HG03442 (cell line): ENCODE data around the gene CIAPIN1.
A peak's percentile ranks its signal among the peaks of the same experiment; 100 is the strongest.

ENCODE experiments used
- ATAC-seq: cut with Tn5 transposase; IDR thresholded peaks from one replicate; pipeline ENCODE4 v1.9.1; 2021; ENCODE audit warnings: mild to moderate bottlenecking, moderate library complexity; ENCODE audit not compliant: unreplicated experiment

CIAPIN1 gene

DNA sequence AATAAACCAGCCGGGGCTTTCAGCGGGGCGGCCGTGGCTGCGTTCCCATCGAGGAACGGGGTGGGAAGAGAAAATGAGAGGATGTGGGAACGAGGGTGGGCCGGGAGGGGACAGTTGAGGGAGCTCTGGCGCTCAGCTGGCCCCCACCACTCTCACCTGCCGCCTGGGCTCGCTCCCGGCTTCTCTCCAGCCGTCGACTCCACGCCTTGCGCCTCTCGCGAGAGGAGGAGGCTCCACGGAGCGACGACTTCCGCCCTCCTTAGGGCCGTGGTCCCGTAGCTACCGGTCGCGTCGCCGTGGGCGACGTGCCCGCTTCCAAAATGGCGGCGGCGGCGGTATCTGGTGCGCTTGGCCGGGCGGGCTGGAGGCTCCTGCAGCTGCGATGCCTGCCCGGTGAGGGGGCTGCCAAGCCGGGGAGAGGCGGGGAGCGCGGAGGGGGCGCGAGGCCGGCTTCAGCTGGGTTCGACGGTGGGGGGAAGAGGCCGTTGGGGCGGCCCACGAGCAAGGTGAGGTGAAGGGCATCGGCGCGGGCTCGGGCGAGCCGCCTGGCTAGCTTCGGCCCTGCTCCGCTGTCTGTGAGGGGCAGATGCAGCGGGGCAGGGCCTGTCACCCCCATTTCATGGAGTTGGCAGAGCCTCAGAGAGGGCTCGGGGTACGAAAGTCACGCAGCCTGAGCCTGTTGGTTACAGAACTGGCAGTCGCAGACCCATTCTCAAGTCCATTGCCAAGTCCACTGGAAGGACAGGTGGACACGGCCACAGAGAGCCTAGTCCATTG, at the start of gene CIAPIN1, which contains the start of gene COQ9:
Gene CIAPIN1 (minus strand): TSS at position 200 of the 777 bp plus-strand sequence. CDS start 6,457 bp downstream, outside the sequence.
Gene COQ9 (plus strand): TSS at position 294 of the 777 bp plus-strand sequence. CDS start 27 bp downstream, at position 321.
- peak; percentile 95 for ATAC-seq

GRCh38 chr16:57493767-57494166, 46.6 kb upstream of the CIAPIN1 start:
- no peak for ATAC-seq

- ATAC-seq: no peak
Measured at GRCh38 chr16:57489229-57489628, 42.0 kb upstream of the CIAPIN1 start.

DNA sequence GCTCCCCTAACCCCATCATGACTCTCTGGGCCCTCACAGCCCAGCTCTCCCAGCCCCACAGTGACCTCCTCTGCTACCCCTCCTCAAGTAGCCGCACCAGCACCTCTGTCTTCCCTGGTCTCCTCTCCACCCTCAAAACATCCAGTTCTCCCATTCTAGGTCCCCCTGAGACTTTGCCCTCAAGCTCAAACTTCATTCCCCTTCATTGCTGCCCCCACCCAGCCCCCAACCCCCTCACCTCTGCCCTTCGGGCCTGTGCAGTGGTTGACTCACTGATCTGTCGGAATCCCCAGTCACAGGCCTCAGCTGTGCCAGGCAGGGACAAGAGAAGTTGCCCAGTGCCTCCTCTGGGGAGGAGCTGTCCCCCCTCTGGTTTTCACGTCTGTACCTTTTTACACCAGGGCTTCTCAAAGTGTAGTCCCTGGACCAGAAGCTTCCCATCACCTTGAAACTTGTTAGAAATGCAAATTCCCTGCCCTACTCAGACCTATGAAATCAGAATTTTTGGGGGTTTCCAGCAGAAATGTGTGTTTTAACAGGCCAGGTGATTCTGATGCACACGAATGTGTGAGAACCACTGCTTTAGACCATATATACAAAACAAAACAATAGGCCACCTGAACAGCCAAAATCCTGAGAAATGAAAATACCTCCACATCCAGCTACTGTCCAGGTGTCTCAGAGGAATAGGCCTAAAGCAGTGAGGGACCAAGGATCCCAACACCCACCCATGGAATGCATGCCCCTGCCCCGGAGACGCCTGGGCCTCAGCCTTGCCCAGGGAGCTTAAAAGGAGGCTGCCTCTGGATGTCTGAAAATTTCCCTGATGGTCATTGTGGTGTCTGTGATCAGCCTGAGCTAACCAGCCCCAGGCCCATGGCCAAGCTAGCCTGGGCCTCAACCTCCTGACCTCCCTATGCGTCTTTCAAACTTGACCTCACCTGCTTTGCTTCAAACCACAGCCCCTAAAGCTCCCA, 40.0 kb upstream of the CIAPIN1 start:
- no peak for ATAC-seq

GRCh38 chr16:57485916-57486857, 39.0 kb upstream of the CIAPIN1 start, which contains the start of gene DOK4:
Gene DOK4 (minus strand): TSS chr16:57486493. CDS start chr16:57479507, 6,986 bp downstream.
- peak; percentile 72 for ATAC-seq

GRCh38 chr16:57485091-57485915, 38.1 kb upstream of the CIAPIN1 start:
- no peak for ATAC-seq

DNA sequence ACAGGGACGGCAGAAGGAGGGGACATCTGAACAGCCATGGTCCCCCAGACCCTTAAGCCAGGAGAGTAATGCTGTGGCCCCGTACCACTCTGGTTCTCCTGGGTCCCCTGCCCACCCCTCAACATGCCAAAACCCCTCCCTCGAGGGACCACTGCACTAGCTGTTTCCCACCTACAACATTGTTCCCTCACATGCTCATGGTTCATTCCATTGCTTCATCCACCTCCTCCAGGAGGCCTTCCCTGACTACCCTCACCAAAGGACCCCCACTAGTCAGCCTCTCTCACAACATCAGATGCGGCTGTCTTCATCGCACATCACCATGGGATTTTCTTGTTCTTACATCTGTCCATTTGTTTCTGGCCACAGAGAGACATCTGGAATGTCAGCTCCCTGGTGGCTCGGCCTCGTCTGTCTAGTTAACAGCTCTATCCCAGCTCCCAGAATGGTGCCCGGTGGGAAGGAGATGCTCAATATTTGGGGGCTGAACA, 37.4 kb upstream of the CIAPIN1 start:
- no peak for ATAC-seq

DNA sequence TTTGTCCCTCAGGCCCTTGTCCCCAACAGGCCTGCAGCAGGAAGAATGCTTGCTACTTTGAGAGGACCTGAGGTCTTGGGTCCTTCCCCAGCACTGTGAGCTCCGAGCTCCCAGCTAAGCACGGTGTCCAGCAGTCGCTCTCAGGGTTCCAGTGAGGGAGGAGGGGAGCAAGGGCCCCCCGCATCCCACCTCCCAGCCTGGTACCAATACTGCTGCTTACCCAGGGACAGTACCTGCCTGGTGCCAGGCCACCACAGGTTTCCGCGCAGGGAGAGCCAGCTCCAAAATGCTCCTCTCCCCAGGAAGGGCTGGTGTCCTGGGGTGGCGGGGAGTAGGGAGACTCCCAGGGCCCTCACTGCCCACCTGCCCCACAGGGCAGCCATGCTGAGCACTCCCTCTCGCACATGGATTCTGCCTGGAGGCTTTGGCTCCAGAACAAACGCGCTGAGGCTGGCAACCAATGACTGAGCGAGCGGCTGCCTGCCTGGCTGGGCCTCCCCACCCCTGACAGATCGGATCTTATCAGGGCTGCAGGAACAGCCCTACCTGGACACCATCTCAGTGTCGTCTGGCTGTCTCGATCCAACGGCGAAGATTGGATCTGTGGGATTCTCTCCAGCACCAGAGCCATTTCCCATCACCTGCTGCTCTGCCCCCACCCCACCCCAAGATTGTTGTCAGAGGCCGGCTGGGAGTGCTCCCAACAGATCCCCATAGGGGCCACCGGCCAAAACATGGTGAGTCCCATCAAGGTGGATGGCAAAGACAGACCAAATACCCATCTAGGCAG, 36.7 kb upstream of the CIAPIN1 start:
- no peak for ATAC-seq

- no peak for ATAC-seq
Measured at GRCh38 chr16:57482845-57483545, 35.8 kb upstream of the CIAPIN1 start.

DNA sequence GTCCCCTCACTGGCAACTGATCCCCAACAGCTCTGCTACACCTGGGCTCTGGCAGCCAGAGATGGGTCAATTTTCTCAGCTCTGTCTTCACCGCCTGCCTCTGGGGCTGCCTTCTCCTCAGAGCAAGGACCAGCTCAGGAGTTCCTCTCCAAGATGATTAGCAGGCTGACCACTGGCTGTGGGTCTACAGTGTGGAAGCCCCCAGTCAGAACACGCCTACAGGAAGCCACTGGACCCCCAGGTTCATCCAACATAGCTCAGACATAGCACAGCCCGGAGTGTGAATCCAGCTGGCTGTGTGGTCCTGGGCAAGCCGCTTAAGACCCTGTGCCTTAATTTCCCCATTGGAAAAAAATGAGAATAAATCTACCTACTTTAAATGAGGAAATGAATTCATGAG, 34.2 kb upstream of the CIAPIN1 start:
- no peak for ATAC-seq

- ATAC-seq: no peak
Measured at GRCh38 chr16:57480754-57481230, 33.6 kb upstream of the CIAPIN1 start.

- ATAC-seq: no peak
Measured at GRCh38 chr16:57479976-57480753, 33.0 kb upstream of the CIAPIN1 start.

GRCh38 chr16:57479205-57479975, 32.2 kb upstream of the CIAPIN1 start:
- ATAC-seq: no peak

DNA sequence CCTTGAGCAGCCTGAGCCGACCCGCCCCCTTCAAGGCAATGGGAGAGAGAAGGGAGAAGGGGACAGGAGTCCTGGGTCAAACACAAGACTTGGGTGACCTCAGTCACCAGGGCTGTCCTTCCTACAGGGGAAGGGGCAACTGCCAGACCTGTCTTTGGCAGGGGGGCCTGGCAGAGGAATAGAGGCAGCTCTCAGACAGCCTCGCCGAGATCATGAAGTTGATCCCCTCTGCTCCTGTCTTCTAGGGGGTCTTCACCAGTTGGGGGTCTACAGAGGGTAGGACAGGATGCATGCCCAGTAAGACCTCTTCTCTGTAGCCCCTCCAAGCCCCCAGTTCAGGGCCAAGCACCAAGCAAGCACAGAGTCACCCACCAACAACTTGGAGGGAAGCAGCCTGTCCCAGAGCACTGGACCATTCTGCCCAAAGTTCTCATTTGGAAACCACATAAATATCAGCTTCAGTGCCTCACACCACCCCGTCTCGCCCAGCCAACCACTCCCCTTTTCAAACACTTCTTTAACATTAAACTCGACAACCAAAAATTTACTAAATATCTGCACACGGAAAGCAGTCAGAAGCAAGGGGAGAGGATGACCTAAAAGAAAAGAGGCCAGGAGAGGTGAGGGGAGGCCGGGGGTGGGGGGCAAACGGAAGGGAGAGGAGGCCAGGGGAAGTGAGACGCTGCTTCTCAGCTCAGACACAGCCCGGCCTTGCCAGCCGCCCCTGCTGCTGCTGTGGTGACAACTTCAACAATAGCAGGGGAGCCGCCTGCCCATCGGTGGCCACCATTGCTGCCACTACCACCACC, 31.4 kb upstream of the CIAPIN1 start:
- ATAC-seq: no peak

- no peak for ATAC-seq
Measured at GRCh38 chr16:57477531-57478202, 30.5 kb upstream of the CIAPIN1 start.
